GM12878 (cell line): ENCODE results near the gene AUNIP. TPM values are rescaled to one million over a fixed set of nuclear protein-coding genes. Genes with fewer than 3 reads are reported as not detected.

Experiments used
- ATAC-seq: fragments of 200-7000 bp; cut with Tn5 transposase; 3 replicates; pipeline ENCODE4 v1.9.1; 2020; ENCODE audit warnings: mild to moderate bottlenecking, moderate library complexity
- BruUV-seq: library from RNA; stranded (reverse); fragments of 400-500 nt; replicated peaks from 2 replicates; lab custom pipeline; 2021; lab: Mats Ljungman, UMichigan
- CTCF ChIA-PET: fragments of 300-600 bp; sonication (Branson Sonifier 250); formaldehyde crosslinking; extraction: SDS; loops from one replicate; lab custom pipeline; 2021; ENCODE audit warnings: inconsistent platforms; lab: Yijun Ruan, JAX
- POLR2A ChIA-PET: fragments of 350-600 bp; formaldehyde crosslinking; extraction: SDS; loops from one replicate; lab custom pipeline; 2021; ENCODE audit warnings: inconsistent platforms; lab: Charles Lee
- RAD21 ChIA-PET: fragments of 300-600 bp; sonication (Branson Sonifier 250); formaldehyde crosslinking; loops from one replicate; lab custom pipeline; 2023; ENCODE audit warnings: antibody characterized with exemption; ENCODE audit not compliant: unreplicated experiment; lab: Charles Lee
- SMC1A ChIA-PET: fragments of 300-600 bp; sonication (Branson Sonifier 250); formaldehyde crosslinking; loops from one replicate; lab custom pipeline; 2023; ENCODE audit not compliant: unreplicated experiment, uncharacterized antibody; lab: Charles Lee
- DNase-seq: peaks from one replicate; pipeline ENCODE4 v3.0.0-alpha.2; 2011; ENCODE audit warnings: low read depth, low spot score
- FAIRE-seq: peaks from 3 replicates; lab custom pipeline; 2011; peaks lifted over from hg19 to GRCh38; lab: Jason Lieb, UNC
- H2AFZ ChIP-seq: 2 replicates; pipeline ENCODE4 v1.6.0; 2011; ENCODE audit warnings: low read depth, low read length, control low read depth; ENCODE audit not compliant: control insufficient read depth
- H3K27ac ChIP-seq: 2 replicates; pipeline ENCODE4 v1.5.1; 2011; ENCODE audit warnings: control low read depth; ENCODE audit not compliant: control insufficient read depth, insufficient read depth
- H3K27me3 ChIP-seq, 2 experiments: replicated peaks in 1 of 2; 2 replicates each; pipeline versions ENCODE4 v1.6.0 to v1.6.1; 2011; ENCODE audit warnings: low read length in 1 of 2; ENCODE audit not compliant: control insufficient read depth in 2 of 2, insufficient read depth in 2 of 2
- H3K36me3 ChIP-seq, 2 experiments: 2 replicates each; pipeline ENCODE4 v1.5.1; 2011; ENCODE audit warnings: low read length in 1 of 2; ENCODE audit not compliant: control insufficient read depth in 2 of 2, insufficient read depth in 2 of 2
- H3K4me1 ChIP-seq: 2 replicates; pipeline ENCODE4 v1.6.1; 2011; ENCODE audit warnings: mild to moderate bottlenecking, low read length, moderate library complexity, mixed read lengths; ENCODE audit not compliant: control insufficient read depth, insufficient read depth
- H3K4me2 ChIP-seq: 2 replicates; pipeline ENCODE4 v1.6.0; 2011; ENCODE audit warnings: control low read depth; ENCODE audit not compliant: control insufficient read depth, insufficient read depth
- H3K4me3 ChIP-seq: fragments of 200-600 bp; sonication (generic); 2 replicates; pipeline ENCODE4 v1.5.1; 2016
- H3K79me2 ChIP-seq: 2 replicates; pipeline ENCODE4 v1.6.0; 2011; ENCODE audit warnings: low read length; ENCODE audit not compliant: control insufficient read depth, insufficient read depth
- H3K9ac ChIP-seq: 2 replicates; pipeline ENCODE4 v1.8.0; 2011; ENCODE audit warnings: low read length, control low read depth, mixed read lengths; ENCODE audit not compliant: control insufficient read depth, insufficient read depth
- H3K9me3 ChIP-seq: replicated peaks from 3 replicates; pipeline ENCODE4 v1.5.1; 2011; ENCODE audit warnings: mild to moderate bottlenecking, low read length; ENCODE audit not compliant: control insufficient read depth, insufficient read depth
- H4K20me1 ChIP-seq: 2 replicates; pipeline ENCODE4 v1.6.0; 2011; ENCODE audit not compliant: control insufficient read depth, insufficient read depth
- CTCF ChIP-seq, 3 experiments: IDR thresholded peaks in 2 of 3; conservative IDR thresholded peaks in 1 of 3; 2 replicates each; pipeline ENCODE4 v1.5.1; 2011; ENCODE audit warnings: low read depth in 3 of 3, low read length in 3 of 3, mild to moderate bottlenecking in 3 of 3, control low read depth in 2 of 3, moderate library complexity in 2 of 3, inconsistent platforms in 1 of 3, mixed read lengths in 1 of 3; ENCODE audit not compliant: control insufficient read depth in 2 of 3, insufficient read depth in 1 of 3; ENCODE audit errors: extremely low read depth in 1 of 3
- GATAD2B ChIP-seq: fragments of 450-650 bp; conservative IDR thresholded peaks from 2 replicates; pipeline ENCODE4 v1.6.1; 2017; ENCODE audit warnings: low read depth, mild to moderate bottlenecking, moderate library complexity
- HCFC1 ChIP-seq: fragments of 150-350 bp; IDR thresholded peaks from 2 replicates; pipeline ENCODE4 v1.6.1; 2014; ENCODE audit warnings: low read length
- HDGF ChIP-seq: fragments of 450-650 bp; IDR thresholded peaks from 2 replicates; pipeline ENCODE4 v1.6.1; 2016; ENCODE audit warnings: antibody characterized with exemption
- HSF1 ChIP-seq: fragments of 150-350 bp; IDR thresholded peaks from 2 replicates; pipeline ENCODE4 v1.6.1; 2014; ENCODE audit warnings: mild to moderate bottlenecking, low read depth, low read length
- IKZF1 ChIP-seq: fragments of 450-650 bp; conservative IDR thresholded peaks from 2 replicates; pipeline ENCODE4 v1.6.1; 2017; ENCODE audit warnings: antibody characterized with exemption, mild to moderate bottlenecking
- KLF5 ChIP-seq: fragments of 450-650 bp; IDR thresholded peaks from 2 replicates; pipeline ENCODE4 v1.6.1; 2014; ENCODE audit warnings: mild to moderate bottlenecking; ENCODE audit not compliant: partially characterized antibody
- LARP7 ChIP-seq: fragments of 450-650 bp; IDR thresholded peaks from 2 replicates; pipeline ENCODE4 v1.6.1; 2017; ENCODE audit warnings: mild to moderate bottlenecking
- NBN ChIP-seq: fragments of 450-650 bp; IDR thresholded peaks from 2 replicates; pipeline ENCODE4 v1.6.1; 2016
- NR2F1 ChIP-seq: fragments of 450-650 bp; conservative IDR thresholded peaks from 2 replicates; pipeline ENCODE4 v1.6.1; 2017; ENCODE audit warnings: mild to moderate bottlenecking
- RAD21 ChIP-seq: IDR thresholded peaks from 2 replicates; pipeline ENCODE4 v1.6.1; 2011; ENCODE audit warnings: mild to moderate bottlenecking, low read depth, low read length, moderate library complexity; ENCODE audit not compliant: insufficient read depth
- RB1 ChIP-seq: fragments of 450-650 bp; formaldehyde crosslinking; IDR thresholded peaks from 2 replicates; pipeline ENCODE4 v1.6.1; 2017; ENCODE audit warnings: mild to moderate bottlenecking, borderline replicate concordance
- SMARCA5 ChIP-seq: fragments of 450-650 bp; IDR thresholded peaks from 2 replicates; pipeline ENCODE4 v1.6.1; 2017; ENCODE audit warnings: mild to moderate bottlenecking
- SMC3 ChIP-seq: IDR thresholded peaks from 2 replicates; pipeline ENCODE4 v1.6.1; 2011; ENCODE audit warnings: low read length, improper control_type of control experiment, borderline replicate concordance
- TCF3 ChIP-seq: IDR thresholded peaks from 2 replicates; pipeline ENCODE4 v1.6.1; 2012; ENCODE audit warnings: low read depth, mild to moderate bottlenecking, low read length, borderline replicate concordance; ENCODE audit not compliant: insufficient read depth
- YY1 ChIP-seq: IDR thresholded peaks from 2 replicates; pipeline ENCODE4 v1.6.1; 2011; ENCODE audit warnings: low read depth, mild to moderate bottlenecking, low read length
- whole genome bisulfite sequencing: methylation state at CpG from one replicate; pipeline ENCODE4 v1.1.6; 2016; ENCODE audit warnings: low lambda C conversion rate; ENCODE audit not compliant: insufficient replicate concordance, insufficient coverage; ENCODE audit errors: missing lambda C conversion rate; 5-methylcytosine and 5-hydroxymethylcytosine counted together
- in situ Hi-C: fragments of 300-500 bp; cut with MboI; formaldehyde crosslinking; loops from 9 replicates; pipeline ENCODE4 v1.14.3; 2018; ENCODE audit warnings: mixed read lengths
- intact Hi-C: fragments of 100-400 bp; cut with micrococcal nuclease; formaldehyde crosslinking; loops from one replicate; pipeline ENCODE4 v1.14.2; 2022; ENCODE audit not compliant: unreplicated experiment
- polyA plus RNA-seq, 11 experiments: library from polyadenylated mRNA; depleted of rRNA in 4 of 11; unstranded in 6 of 11; stranded (reverse) in 5 of 11; fragments of >200 nt; fragmentation: Nextera tagmentation in 4 of 11; fragmentation: Illumina TruSeq in 1 of 11; extraction: Ambion mirVana in 4 of 11; extraction: Trizol in 1 of 11; gene quantifications; 1 replicate in 1 of 11; 2 replicates in 10 of 11; pipeline versions ENCODE4 v1.2.1 to v1.2.3, GENCODE V29; 2011 to 2016; ENCODE audit warnings: inconsistent platforms in 2 of 11, missing spikeins in 2 of 11, low read depth in 1 of 11
- total RNA-seq, 4 experiments: library from RNA; depleted of rRNA in 3 of 4; stranded (reverse); fragments of >200 nt in 3 of 4; fragmentation: Illumina TruSeq in 1 of 4; extraction: Trizol in 1 of 4; gene quantifications; 2 replicates each; pipeline versions ENCODE4 v1.2.1 to v1.2.3, GENCODE V29; 2013 to 2021

AUNIP gene
- total and polyA plus RNA-seq, 10 of the 15 experiments (the other 5 are each of a cell fraction or from before 2014, with no cell fraction given): 3.9 to 20.0 (median 12.7) TPM

GRCh38 chr1:25810341-25811299, 48.6 kb downstream of the AUNIP start:
- H3K4me3 ChIP-seq: no peak overlapping the region
- in situ Hi-C loops: loop anchor here (5.0 to 25.0 kb wide), 2 partner anchors 398 to 573 kb away; partner anchors contain the start of gene RHCE
- H3K4me2 ChIP-seq: no peak overlapping the region
- ATAC-seq: peak; percentile 91
- no peak overlapping the region for H3K27ac ChIP-seq
- peak; percentile 62 for FAIRE-seq
- SMC1A ChIA-PET: interaction anchor here (1.1 to 1.9 kb wide), 9 partner anchors 8 to 385 kb away, joined by 3 to 14 read pairs (median 4); partner anchors contain the start of genes MTFR1L and PAFAH2
- RAD21 ChIA-PET: interaction anchor here (0.8 to 3.2 kb wide), 17 partner anchors 9 to 356 kb away, joined by 3 to 15 read pairs (median 5); partner anchors contain the start of genes LDLRAP1, MTFR1L and PAFAH2
- BruUV-seq: no TSS peak
- H3K9me3 ChIP-seq: no peaks in the 10 kb centered on the region
- H3K27me3 ChIP-seq: no peaks in the 10 kb centered on the region
- CTCF ChIA-PET: interaction anchor here (0.7 to 8.1 kb wide), 25 partner anchors 9 to 963 kb away, joined by 3 to 63 read pairs (median 5); partner anchors contain the start of genes MTFR1L, PAFAH2 and SELENON
- 28% methylated on average over 21 of the region's 21 CpGs for WGBS
- POLR2A ChIA-PET: interaction anchor here (1.9 kb wide), 1 partner anchor 571 kb away, joined by 5 read pairs; no protein-coding TSS in a partner anchor
- intact Hi-C loops: loop anchor here (1.0 to 5.0 kb wide), 2 partner anchors 288 to 307 kb away; no protein-coding TSS in a partner anchor
- no peak overlapping the region for H2AFZ ChIP-seq
- DNase-seq: no peak
- no peak overlapping the region for H3K9ac ChIP-seq
- H3K79me2 ChIP-seq: no peaks in the 10 kb centered on the region
- H3K36me3 ChIP-seq: no peaks in the 10 kb centered on the region
- H3K4me1 ChIP-seq: peaks cover 7% of the 10 kb centered on the region
- H4K20me1 ChIP-seq: no peaks in the 10 kb centered on the region
- TF ChIP-seq HCFC1: no peak
- 0 out of 2 replicates have a peak, but pooled peaks have one; percentile 23 for TF ChIP-seq IKZF1
- peak; percentile 26 for TF ChIP-seq KLF5
- 0 out of 2 replicates have a peak, but pooled peaks have one; percentile 22 for TF ChIP-seq RB1
- TF ChIP-seq SMC3: peak; percentile 84
- TF ChIP-seq NR2F1: peak; percentile 95
- no peak for TF ChIP-seq HSF1
- peak; percentile 22; the same call in 1 of the 2 replicates for TF ChIP-seq NBN
- TF ChIP-seq SMARCA5: 0 out of 2 replicates have a peak, but pooled peaks have one; percentile 33
- peak; percentile 54; the same call in 1 of the 2 replicates for TF ChIP-seq LARP7
- peak; percentile 94 for TF ChIP-seq RAD21
- peak; percentile 54; the same call in 1 of the 2 replicates for TF ChIP-seq HDGF
- peak; percentile 86 to 97 (median 95); a peak in 5 of 6 replicates for TF ChIP-seq CTCF (IDR thresholded peaks at IDR 0.05 in 2 of 3, conservative IDR thresholded peaks at IDR 0.05 in 1 of 3; ENCODE audit: control insufficient read depth in 2 of 3, extremely low read depth in 1 of 3, insufficient read depth in 1 of 3, low read depth in 3 of 3, low read length in 3 of 3)
- TF ChIP-seq TCF3: no peak
- TF ChIP-seq GATAD2B: peak; percentile 56; the same call in 1 of the 2 replicates
- 0 out of 2 replicates have a peak, but pooled peaks have one; percentile 54 for TF ChIP-seq YY1
